HG02970 (cell line): ENCODE data around the gene GAK.
"Not testable (repeated sequence)": the region's sequence is repeated elsewhere in the genome, so short reads cannot be mapped to it uniquely, and the experiment has no call there.

Experiments used
- ATAC-seq: cut with Tn5 transposase; IDR thresholded peaks from one replicate; pipeline ENCODE4 v1.9.1; 2021; ENCODE audit warnings: mild to moderate bottlenecking, moderate library complexity, moderate number of reproducible peaks; ENCODE audit not compliant: unreplicated experiment, low FRiP score

Gene GAK

GRCh38 chr4:823176-823760 is 108.8 kb downstream of the GAK start:
- no peak for ATAC-seq

GRCh38 chr4:822361-823175 is 109.5 kb downstream of the GAK start:
- no peak for ATAC-seq

- ATAC-seq, result no peak
These were observed 110.5 kb downstream of the GAK start for GRCh38 chr4:821631-822030.

GRCh38 chr4:821181-821591 is 110.9 kb downstream of the GAK start:
- ATAC-seq, result no peak

- no peak for ATAC-seq
These were observed 111.6 kb downstream of the GAK start for GRCh38 chr4:820230-821172.

GRCh38 chr4:819401-820229 is 112.5 kb downstream of the GAK start:
- ATAC-seq, result no peak

GRCh38 chr4:818106-818921 is 113.8 kb downstream of the GAK start:
- no peak for ATAC-seq

- ATAC-seq, result no peak
These were observed 116.5 kb downstream of the GAK start for GRCh38 chr4:815464-816146.

- ATAC-seq, result no peak
These were observed 117.7 kb downstream of the GAK start for GRCh38 chr4:814312-814850.

GRCh38 chr4:813900-814299 is 118.2 kb downstream of the GAK start:
- ATAC-seq, result no peak

GRCh38 chr4:808860-809570 is 123.1 kb downstream of the GAK start:
- ATAC-seq, result no peak

- no peak for ATAC-seq
These were observed 124.3 kb downstream of the GAK start for GRCh38 chr4:807792-808191.

- ATAC-seq, result not testable (repeated sequence)
These were observed 125.1 kb downstream of the GAK start for GRCh38 chr4:806979-807378.

GRCh38 chr4:804804-805203 is 127.3 kb downstream of the GAK start:
- ATAC-seq, result no peak

GRCh38 chr4:803884-804283 is 128.2 kb downstream of the GAK start:
- ATAC-seq, result no peak

GRCh38 chr4:801436-802124 is 130.5 kb downstream of the GAK start:
- ATAC-seq, result no peak
